GM21619 (cell line): ENCODE data around the gene SCGB1D2.

ENCODE experiments used
- ATAC-seq: cut with Tn5 transposase; IDR thresholded peaks from one replicate; pipeline ENCODE4 v1.9.1; 2021; ENCODE audit not compliant: unreplicated experiment

The SCGB1D2 gene

DNA sequence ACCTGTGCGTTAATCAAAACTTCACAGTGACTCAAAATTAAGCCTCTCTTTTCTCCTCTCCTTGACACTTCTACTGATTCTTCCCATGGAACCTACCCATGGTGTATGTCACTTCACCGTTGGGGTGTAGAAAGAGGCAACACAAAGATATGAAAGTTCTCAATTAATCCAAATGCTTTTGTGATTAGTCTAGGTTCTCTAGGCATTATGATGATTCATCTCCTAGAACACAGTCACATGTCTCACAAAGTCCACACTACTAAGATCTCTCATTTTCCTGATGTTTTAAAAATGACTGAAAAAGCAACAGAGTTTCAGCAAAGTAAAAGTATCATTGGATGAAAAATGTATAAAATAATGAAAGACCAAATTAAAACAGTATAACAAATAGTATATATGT, 14.2 kb downstream of the SCGB1D2 start:
- ATAC-seq = no peak

- no peak for ATAC-seq
These were observed 18.4 kb downstream of the SCGB1D2 start for GRCh38 chr11:62260261-62260953.

GRCh38 chr11:62264004-62264403, 22.0 kb downstream of the SCGB1D2 start:
- ATAC-seq = no peak

- no peak for ATAC-seq
These were observed 24.5 kb downstream of the SCGB1D2 start for GRCh38 chr11:62266558-62266957.

GRCh38 chr11:62267050-62267449, 25.0 kb downstream of the SCGB1D2 start:
- ATAC-seq = no peak

GRCh38 chr11:62267576-62267975, 25.5 kb downstream of the SCGB1D2 start:
- ATAC-seq = no peak

GRCh38 chr11:62269654-62270278, 27.7 kb downstream of the SCGB1D2 start, which contains the start of gene SCGB2A2:
SCGB2A2 (plus strand) TSS chr11:62270158; CDS start chr11:62270217, 59 bp downstream.
- no peak for ATAC-seq

- no peak for ATAC-seq
These were observed 31.2 kb downstream of the SCGB1D2 start for GRCh38 chr11:62273284-62273683.

DNA sequence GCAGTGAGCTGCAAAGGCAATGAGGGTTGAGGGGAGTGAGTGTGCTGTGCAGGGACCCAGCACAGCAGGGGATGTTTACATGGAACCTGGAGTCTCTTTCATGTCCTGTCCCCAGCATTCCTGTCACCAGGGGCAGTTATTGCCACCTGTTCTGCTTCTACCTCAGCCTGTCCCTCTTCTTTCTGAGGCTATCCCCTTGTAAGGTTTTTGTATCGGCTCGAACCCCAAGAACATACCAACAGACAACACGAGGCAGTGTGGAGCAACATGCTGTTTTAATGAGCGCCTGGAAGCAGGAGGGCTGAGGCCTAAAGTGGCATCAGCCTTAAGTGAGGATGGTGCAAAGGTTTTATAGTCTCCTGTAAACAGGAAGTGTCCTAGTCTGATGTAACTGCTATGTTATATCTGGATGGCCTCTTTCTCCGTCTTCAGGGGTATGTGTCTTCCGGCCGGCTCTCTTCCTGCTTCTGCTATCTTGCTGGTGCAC, 31.8 kb downstream of the SCGB1D2 start:
- no peak for ATAC-seq

- no peak for ATAC-seq
These were observed 38.4 kb downstream of the SCGB1D2 start for GRCh38 chr11:62280452-62280851.
